IMR-90 (cell line): Measurements from ENCODE around the gene PTGS2. TPM values are rescaled to one million over a fixed set of nuclear protein-coding genes. Genes with fewer than 3 reads are reported as not detected.

Source experiments
- ATAC-seq: fragments of 200-7000 bp; cut with Tn5 transposase; 2 replicates; pipeline ENCODE4 v1.9.1; 2020; ENCODE audit warnings: low read depth, mild to moderate bottlenecking, moderate library complexity
- BruUV-seq: library from RNA; stranded (reverse); fragments of 400-500 nt; replicated peaks from 2 replicates; lab custom pipeline; 2021; lab: Mats Ljungman, UMichigan
- CTCF ChIA-PET: fragments of 300-600 bp; formaldehyde crosslinking; extraction: SDS; loops from one replicate; lab custom pipeline; 2021; ENCODE audit warnings: antibody characterized with exemption; lab: Yijun Ruan, JAX
- POLR2A ChIA-PET: fragments of 300-600 bp; sonication (Branson Sonifier 250); formaldehyde crosslinking; loops from one replicate; lab custom pipeline; 2022; ENCODE audit warnings: antibody characterized with exemption; ENCODE audit not compliant: unreplicated experiment; lab: Charles Lee
- DNase-seq: peaks from one replicate; pipeline ENCODE4 v3.0.0; 2013
- H2AFZ ChIP-seq: replicated peaks from 2 replicates; pipeline ENCODE3; 2013; ENCODE audit warnings: low read length, mild to moderate bottlenecking; ENCODE audit not compliant: poor library complexity
- H2AK5ac ChIP-seq: 2 replicates; pipeline ENCODE4 v1.6.1; 2013; ENCODE audit warnings: low read depth, low read length, inconsistent platforms
- H2AK9ac ChIP-seq: replicated peaks from 2 replicates; pipeline ENCODE3; 2013; ENCODE audit warnings: mild to moderate bottlenecking, low read depth, low read length, moderate library complexity; ENCODE audit not compliant: poor library complexity
- H2BK120ac ChIP-seq: 2 replicates; pipeline ENCODE4 v1.6.1; 2013; ENCODE audit warnings: low read depth, low read length, inconsistent platforms
- H2BK15ac ChIP-seq: 3 replicates; pipeline ENCODE4 v1.6.1; 2013; ENCODE audit warnings: low read depth, low read length, inconsistent platforms
- H2BK20ac ChIP-seq: 2 replicates; pipeline ENCODE4 v1.6.1; 2013; ENCODE audit warnings: low read depth, mild to moderate bottlenecking, inconsistent platforms, low read length, moderate library complexity
- H2BK5ac ChIP-seq: 2 replicates; pipeline ENCODE4 v1.6.1; 2013; ENCODE audit warnings: mild to moderate bottlenecking, low read depth, low read length, inconsistent platforms; ENCODE audit not compliant: poor library complexity, severe bottlenecking
- H3K14ac ChIP-seq: replicated peaks from 2 replicates; pipeline ENCODE4 v1.6.1; 2013; ENCODE audit warnings: low read depth, low read length, inconsistent platforms
- H3K18ac ChIP-seq: 2 replicates; pipeline ENCODE4 v1.6.1; 2013; ENCODE audit warnings: low read depth, low read length, control low read depth
- H3K23ac ChIP-seq: 2 replicates; pipeline ENCODE4 v1.6.1; 2013; ENCODE audit warnings: low read depth, low read length, inconsistent platforms
- H3K27ac ChIP-seq: 2 replicates; pipeline ENCODE4 v1.5.1; 2013; ENCODE audit warnings: mild to moderate bottlenecking, control low read depth, low read length; ENCODE audit not compliant: insufficient read depth
- H3K27me3 ChIP-seq: 2 replicates; pipeline ENCODE4 v1.6.1; 2013; ENCODE audit warnings: low read length; ENCODE audit not compliant: control insufficient read depth, insufficient read depth
- H3K36me3 ChIP-seq: 2 replicates; pipeline ENCODE4 v1.6.1; 2013; ENCODE audit warnings: low read length, mixed read lengths; ENCODE audit not compliant: control insufficient read depth, insufficient read depth
- H3K4ac ChIP-seq: 2 replicates; pipeline ENCODE4 v1.6.1; 2013; ENCODE audit warnings: low read depth, low read length, inconsistent platforms
- H3K4me1 ChIP-seq: 2 replicates; pipeline ENCODE4 v1.6.1; 2013; ENCODE audit warnings: low read length, mixed read lengths; ENCODE audit not compliant: control insufficient read depth, insufficient read depth
- H3K4me2 ChIP-seq: 2 replicates; pipeline ENCODE4 v1.6.1; 2013; ENCODE audit warnings: low read depth, mild to moderate bottlenecking, control low read depth, low read length, moderate library complexity
- H3K4me3 ChIP-seq: 2 replicates; pipeline ENCODE4 v1.5.1; 2013; ENCODE audit warnings: low read depth, mild to moderate bottlenecking, control low read depth, low read length, moderate library complexity; ENCODE audit not compliant: insufficient read depth
- H3K56ac ChIP-seq: 2 replicates; pipeline ENCODE4 v1.6.1; 2013; ENCODE audit warnings: low read length, inconsistent platforms; ENCODE audit not compliant: insufficient read depth; ENCODE audit errors: extremely low read depth
- H3K79me1 ChIP-seq, 2 experiments: 2 replicates each; pipeline ENCODE4 v1.6.1; 2013; ENCODE audit warnings: low read length in 2 of 2, inconsistent platforms in 1 of 2, low read depth in 1 of 2
- H3K9ac ChIP-seq: 2 replicates; pipeline ENCODE4 v1.6.1; 2013; ENCODE audit warnings: low read depth, low read length, control low read depth
- H3K9me1 ChIP-seq: 2 replicates; pipeline ENCODE4 v1.6.1; 2013; ENCODE audit warnings: low read length, inconsistent platforms; ENCODE audit not compliant: insufficient read depth
- H3K9me3 ChIP-seq: 2 replicates; pipeline ENCODE4 v1.6.1; 2013; ENCODE audit warnings: low read length; ENCODE audit not compliant: control insufficient read depth, insufficient read depth
- H4K20me1 ChIP-seq: 2 replicates; pipeline ENCODE4 v1.6.1; 2013; ENCODE audit warnings: low read length, inconsistent platforms; ENCODE audit not compliant: insufficient read depth
- H4K5ac ChIP-seq: 2 replicates; pipeline ENCODE4 v1.6.1; 2013; ENCODE audit warnings: mild to moderate bottlenecking, low read depth, low read length, control low read depth
- H4K8ac ChIP-seq, 2 experiments: 2 replicates each; pipeline ENCODE4 v1.6.1; 2013; ENCODE audit warnings: low read depth in 2 of 2, low read length in 2 of 2, control low read depth in 1 of 2, inconsistent platforms in 1 of 2
- H4K91ac ChIP-seq: 2 replicates; pipeline ENCODE4 v1.6.1; 2013; ENCODE audit warnings: low read depth, low read length, inconsistent platforms; ENCODE audit not compliant: insufficient read depth
- MAZ ChIP-seq: IDR thresholded peaks from 2 replicates; pipeline ENCODE4 v1.6.1; 2012; ENCODE audit warnings: low read depth, mild to moderate bottlenecking, low read length, improper control_type of control experiment, moderate library complexity, borderline replicate concordance
- SMC3 ChIP-seq: fragments of 150-350 bp; IDR thresholded peaks from 2 replicates; pipeline ENCODE4 v1.6.1; 2016; ENCODE audit warnings: low read depth, mild to moderate bottlenecking, antibody characterized with exemption, low read length, moderate library complexity
- WGBS, 2 experiments: methylation state at CpG; one replicate each; pipeline versions ENCODE4 v1.1.5 to v1.1.7; 2013; ENCODE audit warnings: missing lambda C conversion rate in 2 of 2; ENCODE audit not compliant: insufficient read length in 1 of 2; ENCODE audit errors: extremely low coverage in 2 of 2; 5-methylcytosine and 5-hydroxymethylcytosine counted together
- dilution Hi-C: fragments of 300-500 bp; cut with HindIII; formaldehyde crosslinking; loops from one replicate; pipeline ENCODE4 v1.14.3; 2018; ENCODE audit warnings: low sequenced_read_pairs; ENCODE audit not compliant: unreplicated experiment
- in situ Hi-C: fragments of 300-500 bp; cut with MboI; formaldehyde crosslinking; loops from 3 replicates; pipeline ENCODE4 v1.14.3; 2019; ENCODE audit warnings: low sequenced_read_pairs, inconsistent platforms, mixed read lengths
- intact Hi-C: fragments of 100-400 bp; cut with micrococcal nuclease; formaldehyde crosslinking; loops from 2 replicates; pipeline ENCODE4 v1.10.0; 2022
- polyA plus RNA-seq, 3 experiments: library from polyadenylated mRNA; depleted of rRNA; stranded (reverse); fragments of >200 nt; gene quantifications; 2 replicates each; pipeline ENCODE4 v1.2.3, GENCODE V29; 2012; ENCODE audit warnings: low replicate concordance in 1 of 3
- total RNA-seq: library from RNA; depleted of rRNA; stranded (reverse); fragments of >200 nt; gene quantifications from 2 replicates; pipeline ENCODE4 v1.2.3, GENCODE V29; 2012
- TF ChIP-seq, protein P1 (sequence below): fragments of 150-350 bp; IDR thresholded peaks from 2 replicates; pipeline ENCODE4 v1.6.1; 2016; ENCODE audit warnings: low read depth, mild to moderate bottlenecking, low read length, moderate library complexity, borderline replicate concordance

Gene PTGS2
- total and polyA plus RNA-seq, 2 of the 4 experiments (the other 2 are of a cell fraction), result 3.4 to 4.8 TPM

- Histone ChIP-seq H3K79me1 (no peaks in the 10 kb centered on the region), H4K20me1 (no peaks in the 10 kb centered on the region), H3K9ac (no peak overlapping the region), H3K4me3 (no peak overlapping the region), H2BK5ac (no peak overlapping the region), H3K9me3 (no peaks in the 10 kb centered on the region), H3K18ac (no peak overlapping the region), H2AFZ (no peak overlapping the region), H3K56ac (no peak overlapping the region), H3K4ac (no peak overlapping the region), H3K27me3 (no peaks in the 10 kb centered on the region), H3K36me3 (peaks cover 4% of the 10 kb centered on the region), H2BK120ac (no peak overlapping the region), H2AK9ac (no peak overlapping the region), H2BK15ac (no peak overlapping the region), H3K23ac (no peak overlapping the region), H3K4me2 (no peak overlapping the region), H3K14ac (no peak overlapping the region), H3K27ac (no peak overlapping the region), H4K91ac (no peak overlapping the region), H3K9me1 (no peaks in the 10 kb centered on the region), H4K8ac (no peak overlapping the region), H4K5ac (no peak overlapping the region), H3K4me1 (no peaks in the 10 kb centered on the region), H2BK20ac (no peak overlapping the region), H2AK5ac (no peak overlapping the region)
- DNase-seq (no peak), ATAC-seq (no peak)
- TF ChIP-seq SMC3 (no peak), MAZ (no peak)
- TF ChIP-seq, protein P1, sequence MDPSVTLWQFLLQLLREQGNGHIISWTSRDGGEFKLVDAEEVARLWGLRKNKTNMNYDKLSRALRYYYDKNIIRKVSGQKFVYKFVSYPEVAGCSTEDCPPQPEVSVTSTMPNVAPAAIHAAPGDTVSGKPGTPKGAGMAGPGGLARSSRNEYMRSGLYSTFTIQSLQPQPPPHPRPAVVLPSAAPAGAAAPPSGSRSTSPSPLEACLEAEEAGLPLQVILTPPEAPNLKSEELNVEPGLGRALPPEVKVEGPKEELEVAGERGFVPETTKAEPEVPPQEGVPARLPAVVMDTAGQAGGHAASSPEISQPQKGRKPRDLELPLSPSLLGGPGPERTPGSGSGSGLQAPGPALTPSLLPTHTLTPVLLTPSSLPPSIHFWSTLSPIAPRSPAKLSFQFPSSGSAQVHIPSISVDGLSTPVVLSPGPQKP, result no peak
- dilution Hi-C loops (no loop called here), intact Hi-C loops (no loop called here), in situ Hi-C loops (no loop called here)
- ChIA-PET POLR2A (interaction anchor here (0.6 kb wide), 1 partner anchor 134 kb away, joined by 4 read pairs; no protein-coding TSS in a partner anchor), CTCF (no interaction called here)
- BruUV-seq, result no TSS peak
- WGBS, 2 experiments, result 100% methylated on average over 1 of the region's 2 CpGs
Observed at GRCh38 chr1:186671136-186671825, 8.9 kb downstream of the PTGS2 start.
